IPS-NIHi7 (cell line): ENCODE data around the gene GLA.

Experiments
- DNase-seq: peaks from one replicate; pipeline ENCODE4 v3.0.0; 2012; ENCODE audit warnings: mixed read lengths; ENCODE audit errors: extremely low spot score

The GLA gene

DNA sequence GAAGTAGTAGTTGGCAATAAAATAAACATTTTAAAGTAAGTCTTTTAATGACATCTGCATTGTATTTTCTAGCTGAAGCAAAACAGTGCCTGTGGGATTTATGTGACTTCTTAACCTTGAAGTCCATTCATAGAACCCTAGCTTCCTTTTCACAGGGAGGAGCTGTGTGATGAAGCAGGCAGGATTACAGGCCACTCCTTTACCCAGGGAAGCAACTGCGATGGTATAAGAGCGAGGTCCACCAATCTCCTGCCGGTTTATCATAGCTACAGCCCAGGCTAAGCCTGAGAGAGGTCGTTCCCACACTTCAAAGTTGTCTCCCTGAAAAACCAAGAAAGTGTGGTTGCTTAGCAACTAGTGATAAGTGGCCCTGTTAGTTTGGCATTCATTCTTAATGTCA lies 9.9 kb downstream of the GLA start:
- no peak for DNase-seq

GRCh38 chrX:101395789-101396188 lies 11.9 kb downstream of the GLA start:
- DNase-seq = no peak

DNA sequence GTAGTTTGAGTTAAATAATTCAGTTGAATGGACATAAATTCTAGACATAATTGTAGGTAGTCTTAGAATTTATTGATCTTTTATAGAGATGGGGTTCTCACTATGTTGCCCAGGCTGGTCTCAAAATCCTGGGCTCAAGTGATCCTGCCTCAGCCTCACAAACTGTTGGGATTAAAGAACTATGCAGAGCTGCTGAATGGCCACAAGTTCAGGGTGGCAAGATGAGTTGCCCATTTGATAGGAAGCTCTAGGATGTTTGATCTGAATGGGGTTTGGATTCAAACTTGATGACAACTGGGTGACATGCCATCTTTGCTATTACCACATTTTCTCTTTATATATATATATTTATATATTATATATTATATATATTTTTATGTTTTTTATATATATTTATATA lies 13.4 kb downstream of the GLA start:
- DNase-seq = no peak

- DNase-seq = no peak
Measured at GRCh38 chrX:101393530-101394305, 14.0 kb downstream of the GLA start.

- DNase-seq = no peak
Measured at GRCh38 chrX:101391831-101392230, 15.9 kb downstream of the GLA start.

GRCh38 chrX:101390664-101391525 lies 16.8 kb downstream of the GLA start, which contains the start of gene RPL36A:
Gene RPL36A (plus strand): TSS chrX:101391011. CDS start chrX:101391044, 33 bp downstream.
- DNase-seq = peak; percentile 79

DNA sequence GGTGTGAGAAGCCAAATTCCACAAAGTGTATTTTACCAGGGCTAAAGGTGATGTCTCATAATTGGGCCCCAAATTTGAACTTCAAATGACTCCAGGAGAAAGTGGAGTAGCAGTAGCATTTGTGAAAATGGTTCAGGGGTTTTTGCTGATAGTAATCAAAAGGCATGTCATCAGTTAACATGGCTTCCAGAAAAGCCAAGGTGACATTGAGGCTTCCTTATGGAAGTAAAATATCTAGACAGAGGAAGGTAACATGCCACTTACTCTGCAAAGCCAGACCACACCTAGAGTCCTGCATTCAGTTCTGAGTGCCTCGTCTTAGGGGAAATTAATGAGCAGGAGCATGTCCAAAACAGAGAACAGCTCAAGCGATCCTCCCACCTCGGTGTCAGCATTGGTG lies 19.1 kb downstream of the GLA start:
- no peak for DNase-seq

DNA sequence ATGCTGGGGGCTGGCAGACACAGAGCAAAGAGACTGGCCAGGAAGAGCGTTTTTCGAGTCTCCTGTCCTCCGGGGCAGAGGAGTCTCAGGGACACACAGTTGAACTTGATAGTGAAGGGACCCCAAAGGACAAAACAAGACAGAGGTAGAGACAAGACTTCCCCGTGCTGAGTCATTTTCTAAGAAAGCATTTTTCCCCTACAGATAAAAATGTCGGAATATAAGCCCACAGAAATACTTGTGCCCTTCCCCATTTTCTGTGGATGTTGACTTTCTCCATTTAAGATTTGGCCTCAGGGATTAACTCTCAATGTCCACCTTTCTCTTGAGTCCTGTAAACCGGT lies 21.2 kb downstream of the GLA start:
- DNase-seq = no peak

DNA sequence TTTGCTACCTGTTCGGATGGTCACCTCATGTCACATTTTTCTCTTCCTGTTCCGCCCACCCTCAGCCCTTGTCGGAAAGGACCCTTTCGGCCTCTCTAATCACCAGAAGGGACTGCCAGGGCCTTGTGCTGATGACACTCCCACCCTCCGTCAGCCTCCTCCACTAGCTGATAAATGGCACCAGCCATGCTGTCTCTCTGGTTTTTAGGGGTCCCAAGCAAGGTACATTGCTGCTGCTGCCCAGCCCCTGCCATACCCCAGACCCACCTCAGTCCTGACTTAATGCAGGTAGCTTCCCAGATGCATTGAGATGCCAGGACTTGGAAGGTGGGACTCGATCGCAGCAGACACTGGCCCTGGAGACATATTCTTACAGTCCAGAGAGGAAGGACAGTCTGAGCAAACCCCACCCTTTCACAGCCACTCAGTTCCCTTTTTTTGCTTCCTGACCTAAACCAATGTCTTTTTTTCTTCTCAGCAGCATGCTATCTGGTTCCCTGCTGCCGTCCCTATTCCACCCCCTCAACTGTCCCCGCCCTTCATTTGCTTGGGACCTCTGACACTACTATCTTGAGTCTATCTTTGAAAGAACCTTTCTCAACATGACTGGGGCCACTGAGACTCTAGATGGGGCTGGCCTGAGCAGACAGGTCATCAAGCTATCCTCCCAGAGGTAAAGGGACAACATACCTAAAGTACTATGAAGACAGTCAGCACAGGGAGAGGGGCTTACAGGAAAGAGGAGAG lies 21.8 kb downstream of the GLA start, which contains the start of gene BTK:
Gene BTK (minus strand): TSS at position 397 of the 747 bp plus-strand sequence. CDS start 10,907 bp downstream, outside the sequence.
- DNase-seq = peak; percentile 15

- no peak for DNase-seq
Measured at GRCh38 chrX:101385026-101385684, 22.6 kb downstream of the GLA start.

DNA sequence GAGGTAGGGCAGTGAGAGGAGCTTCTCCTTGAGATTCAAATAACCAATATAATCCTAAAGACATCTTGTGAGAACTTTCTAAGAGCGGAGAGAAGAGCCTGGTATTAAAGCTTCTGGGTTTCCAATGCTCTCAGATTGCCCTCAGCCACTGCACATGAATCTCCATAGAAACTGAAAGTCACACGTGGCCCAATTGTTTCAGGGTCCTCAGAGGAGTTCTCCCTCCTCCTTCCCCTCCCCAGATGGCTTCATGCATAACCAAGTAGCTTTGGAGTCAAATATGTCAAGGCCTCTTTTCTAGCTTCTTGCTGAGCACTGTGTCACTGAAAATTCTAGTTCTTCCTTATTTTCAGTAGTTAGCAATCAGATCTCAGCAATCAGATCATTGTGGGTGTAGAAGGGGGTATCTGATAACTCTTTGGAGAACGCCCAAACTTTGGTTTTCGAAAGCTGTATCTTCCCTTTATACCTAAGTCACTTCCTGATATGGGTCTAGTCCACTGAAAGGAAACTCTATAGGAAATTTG lies 24.0 kb downstream of the GLA start:
- no peak for DNase-seq

GRCh38 chrX:101377547-101377946 lies 30.2 kb downstream of the GLA start:
- no peak for DNase-seq

GRCh38 chrX:101370888-101371504 lies 36.7 kb downstream of the GLA start:
- DNase-seq = no peak

DNA sequence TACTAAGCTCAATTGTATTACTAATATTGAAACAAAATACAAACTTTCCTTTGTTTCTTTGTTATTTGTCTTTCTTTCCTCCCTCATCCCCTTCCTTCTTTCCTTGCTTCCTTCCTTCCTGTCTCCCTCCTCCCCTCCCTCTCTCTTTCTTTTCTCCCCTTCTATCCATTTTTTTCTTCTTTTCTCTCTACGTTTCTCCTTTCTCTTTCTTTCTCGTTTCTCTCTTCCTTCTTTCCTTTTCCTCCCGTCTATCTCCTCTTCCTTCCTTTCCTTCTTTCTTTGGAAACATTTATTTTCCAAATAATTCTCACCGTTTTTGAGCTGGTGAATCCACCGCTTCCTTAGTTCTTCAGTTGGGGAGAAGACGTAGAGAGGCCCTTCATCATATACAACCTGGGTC lies 38.0 kb downstream of the GLA start:
- no peak for DNase-seq

DNA sequence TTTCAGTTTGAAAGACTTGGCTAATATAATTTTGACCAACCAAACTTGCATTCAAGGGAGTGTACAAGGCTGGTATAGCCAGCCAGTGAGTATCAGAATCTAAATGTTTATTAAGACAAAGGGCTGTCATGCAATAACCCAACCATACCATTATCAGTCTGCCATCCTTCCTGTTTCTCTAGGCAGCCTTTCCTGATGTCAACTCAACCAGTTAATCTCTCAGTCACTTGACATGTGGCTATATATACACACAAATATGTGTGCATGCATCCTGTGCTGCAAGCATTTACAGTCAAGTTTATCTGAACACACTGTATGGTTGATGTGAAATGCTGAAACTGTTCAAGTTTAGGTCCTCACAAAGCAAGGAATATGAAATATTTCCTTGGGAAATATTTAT lies 38.9 kb downstream of the GLA start:
- no peak for DNase-seq

DNA sequence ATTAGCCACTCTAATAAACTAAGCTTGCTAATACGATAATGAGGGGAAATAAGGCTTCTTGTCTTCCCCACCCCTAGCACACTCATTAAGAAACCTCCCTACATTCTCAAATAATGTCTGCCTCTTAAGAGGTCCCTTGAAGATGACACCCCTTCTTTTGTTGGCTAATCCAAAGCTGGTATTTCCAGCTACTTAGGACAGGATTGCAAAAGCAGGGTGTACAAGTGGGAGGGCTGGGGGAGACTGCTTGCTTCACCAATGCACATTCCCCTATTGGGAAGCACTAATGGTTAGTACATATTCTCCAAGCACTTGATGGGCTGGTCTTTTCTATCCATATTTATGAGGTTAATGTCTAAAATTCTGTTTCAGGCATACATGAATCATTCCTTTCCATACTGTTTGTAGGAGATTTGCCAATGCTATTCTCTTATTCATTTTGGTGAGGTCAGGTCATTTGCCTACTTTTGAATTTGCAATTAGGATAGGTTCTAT lies 42.4 kb downstream of the GLA start:
- no peak for DNase-seq

DNA sequence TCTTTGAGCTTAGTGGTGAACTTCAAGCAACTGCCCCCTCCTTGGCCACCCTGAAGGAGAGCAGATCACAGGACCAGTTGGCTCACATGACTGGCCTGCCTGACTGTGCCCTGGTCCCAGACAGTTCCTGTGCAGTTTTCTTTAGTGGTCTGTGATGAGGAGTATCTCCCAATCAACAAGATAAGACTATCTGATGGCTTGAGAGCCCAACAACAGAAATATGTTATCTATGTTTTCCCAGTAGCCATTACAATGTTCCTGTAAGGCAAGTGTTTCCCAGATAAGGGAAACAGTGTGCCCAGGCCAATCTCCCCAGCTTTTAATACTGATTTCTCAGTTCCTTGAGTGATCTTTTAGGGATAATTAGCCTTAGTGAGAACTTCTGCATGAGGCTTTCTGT lies 45.0 kb downstream of the GLA start:
- no peak for DNase-seq

- no peak for DNase-seq
Measured at GRCh38 chrX:101362116-101362515, 45.6 kb downstream of the GLA start.

DNA sequence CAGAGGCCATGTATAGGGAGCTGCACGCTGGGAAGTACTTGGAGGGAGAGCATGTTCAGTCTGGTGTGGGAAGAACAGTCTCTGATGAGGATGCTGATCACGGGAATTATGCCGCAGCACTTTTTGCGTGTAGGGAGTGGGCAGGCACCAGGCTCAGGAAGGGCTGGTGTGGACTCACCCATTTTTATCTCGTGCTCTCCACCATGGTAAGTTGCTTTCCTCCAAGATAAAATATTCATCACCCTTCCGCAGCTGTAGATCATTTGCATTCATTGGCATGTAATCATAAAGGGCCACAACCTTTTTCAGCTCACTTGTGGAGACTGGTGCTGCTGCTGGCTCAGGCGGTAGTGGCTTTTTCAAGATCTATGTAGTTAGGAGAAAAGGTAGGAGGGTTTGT lies 47.3 kb downstream of the GLA start:
- no peak for DNase-seq

DNA sequence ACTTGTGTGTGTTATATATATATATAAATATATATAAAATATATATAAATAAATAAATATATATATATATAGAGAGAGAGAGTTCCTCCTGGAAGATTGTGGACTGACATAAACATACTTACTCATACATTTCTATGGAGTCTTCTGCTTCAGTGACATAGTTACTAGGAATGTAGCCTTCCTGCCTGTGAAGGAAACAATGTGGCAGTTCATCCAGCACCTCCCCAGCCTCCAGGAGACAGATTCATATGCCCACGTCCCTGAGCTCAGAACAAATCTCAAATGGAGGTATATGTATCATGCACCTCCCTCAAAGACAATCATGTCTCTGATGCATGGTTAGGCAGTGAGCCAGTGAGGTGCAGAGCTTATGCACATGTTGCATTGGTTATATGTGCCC lies 47.8 kb downstream of the GLA start:
- no peak for DNase-seq
